Measurements from ENCODE around the gene PPM1F.
"Not testable (repeated sequence)": the region's sequence is repeated elsewhere in the genome, so short reads cannot be mapped to it uniquely, and the experiment has no call there.

Gene PPM1F

GRCh38 chr22:21917959-21918261 is 34.7 kb downstream of the PPM1F start:
- no peak for DNase-seq

- DNase-seq: no peak
Measured at GRCh38 chr22:21917181-21917958, 35.3 kb downstream of the PPM1F start.

- no peak for DNase-seq
Measured at GRCh38 chr22:21916309-21916918, 36.2 kb downstream of the PPM1F start.

GRCh38 chr22:21915624-21916308 is 36.9 kb downstream of the PPM1F start:
- DNase-seq: no peak

GRCh38 chr22:21914033-21914642 is 38.5 kb downstream of the PPM1F start:
- DNase-seq: not testable (repeated sequence)

- not testable (repeated sequence) for DNase-seq
Measured at GRCh38 chr22:21910367-21910766, 42.3 kb downstream of the PPM1F start.

- DNase-seq: no peak
Measured at GRCh38 chr22:21909871-21910270, 42.8 kb downstream of the PPM1F start.

GRCh38 chr22:21907638-21908522 is 44.8 kb downstream of the PPM1F start:
- DNase-seq: no peak

- DNase-seq: not testable (repeated sequence)
Measured at GRCh38 chr22:21905234-21905633, 47.4 kb downstream of the PPM1F start.

GRCh38 chr22:21904250-21904789 is 48.3 kb downstream of the PPM1F start:
- no peak for DNase-seq

GRCh38 chr22:21903283-21903682 is 49.4 kb downstream of the PPM1F start:
- DNase-seq: no peak

- DNase-seq: no peak
Measured at GRCh38 chr22:21902296-21903087, 50.2 kb downstream of the PPM1F start.

- no peak for DNase-seq
Measured at GRCh38 chr22:21898354-21898896, 54.2 kb downstream of the PPM1F start.

GRCh38 chr22:21896951-21897513 is 55.6 kb downstream of the PPM1F start:
- no peak for DNase-seq

GRCh38 chr22:21896275-21896674 is 56.4 kb downstream of the PPM1F start:
- not testable (repeated sequence) for DNase-seq

- no peak for DNase-seq
Measured at GRCh38 chr22:21894799-21895198, 57.8 kb downstream of the PPM1F start.

GRCh38 chr22:21889251-21889990 is 63.2 kb downstream of the PPM1F start:
- DNase-seq: no peak

GRCh38 chr22:21887841-21888240 is 64.8 kb downstream of the PPM1F start:
- no peak for DNase-seq

GRCh38 chr22:21883930-21884329 is 68.7 kb downstream of the PPM1F start:
- not testable (repeated sequence) for DNase-seq

- DNase-seq: not testable (repeated sequence)
Measured at GRCh38 chr22:21882754-21883333, 69.8 kb downstream of the PPM1F start.
